ENCODE data around the gene HAX1.
"Not testable (repeated sequence)": the region's sequence is repeated elsewhere in the genome, so short reads cannot be mapped to it uniquely, and the experiment has no call there.

HAX1 gene

GRCh38 chr1:154272217-154272998 is at the start of gene HAX1:
Gene HAX1, plus strand, starts transcription at chr1:154272629. Its CDS starts 95 bp downstream, at chr1:154272724.
- peak; percentile 71 for TF ChIP-seq POLR2A (IDR thresholded peaks at IDR 0.05; ENCODE audit: low read depth, low read length)
- FAIRE-seq, result peak; percentile 89
- peak; percentile 79 for DNase-seq (ENCODE audit: insufficient read length, low spot score)

GRCh38 chr1:154222918-154223317 is 49.5 kb upstream of the HAX1 start:
- DNase-seq (ENCODE audit: insufficient read length, low spot score), result no peak
- TF ChIP-seq POLR2A (IDR thresholded peaks at IDR 0.05; ENCODE audit: low read depth, low read length), result no peak
- FAIRE-seq, result no peak

GRCh38 chr1:154223621-154224020 is 48.8 kb upstream of the HAX1 start:
- TF ChIP-seq POLR2A (IDR thresholded peaks at IDR 0.05; ENCODE audit: low read depth, low read length), result no peak
- DNase-seq (ENCODE audit: insufficient read length, low spot score) (no peak), FAIRE-seq (no peak)

- FAIRE-seq, result no peak
- no peak for TF ChIP-seq POLR2A (IDR thresholded peaks at IDR 0.05; ENCODE audit: low read depth, low read length)
- DNase-seq (ENCODE audit: insufficient read length, low spot score), result no peak
Observed at GRCh38 chr1:154225370-154225769, 47.1 kb upstream of the HAX1 start.

GRCh38 chr1:154231112-154231511 is 41.3 kb upstream of the HAX1 start:
- not testable (repeated sequence) for FAIRE-seq

GRCh38 chr1:154233127-154233526 is 39.3 kb upstream of the HAX1 start:
- not testable (repeated sequence) for FAIRE-seq; DNase-seq (ENCODE audit: insufficient read length, low spot score)

More at GRCh38 chr1:154231112-154231511, 41.3 kb upstream of the HAX1 start:
- not testable (repeated sequence) for DNase-seq (ENCODE audit: insufficient read length, low spot score)

GRCh38 chr1:154236855-154237254 is 35.6 kb upstream of the HAX1 start:
- DNase-seq (ENCODE audit: insufficient read length, low spot score) (no peak), FAIRE-seq (no peak)
- no peak for TF ChIP-seq POLR2A (IDR thresholded peaks at IDR 0.05; ENCODE audit: low read depth, low read length)

GRCh38 chr1:154237435-154237834 is 35.0 kb upstream of the HAX1 start:
- TF ChIP-seq POLR2A (IDR thresholded peaks at IDR 0.05; ENCODE audit: low read depth, low read length), result no peak

GRCh38 chr1:154237880-154238506 is 34.4 kb upstream of the HAX1 start:
- FAIRE-seq, result no peak
- TF ChIP-seq POLR2A (IDR thresholded peaks at IDR 0.05; ENCODE audit: low read depth, low read length), result no peak
- DNase-seq (ENCODE audit: insufficient read length, low spot score), result no peak

More at GRCh38 chr1:154237435-154237834, 35.0 kb upstream of the HAX1 start:
- no peak for DNase-seq (ENCODE audit: insufficient read length, low spot score)
- FAIRE-seq, result no peak

GRCh38 chr1:154239491-154239890 is 32.9 kb upstream of the HAX1 start:
- no peak for DNase-seq (ENCODE audit: insufficient read length, low spot score)
- no peak for FAIRE-seq
- TF ChIP-seq POLR2A (IDR thresholded peaks at IDR 0.05; ENCODE audit: low read depth, low read length), result no peak

GRCh38 chr1:154240294-154240833 is 32.1 kb upstream of the HAX1 start:
- FAIRE-seq (no peak), DNase-seq (ENCODE audit: insufficient read length, low spot score) (no peak)

GRCh38 chr1:154241703-154242351 is 30.6 kb upstream of the HAX1 start:
- FAIRE-seq (no peak), DNase-seq (ENCODE audit: insufficient read length, low spot score) (no peak)
- TF ChIP-seq POLR2A (IDR thresholded peaks at IDR 0.05; ENCODE audit: low read depth, low read length), result no peak

More at GRCh38 chr1:154240294-154240833, 32.1 kb upstream of the HAX1 start:
- no peak for TF ChIP-seq POLR2A (IDR thresholded peaks at IDR 0.05; ENCODE audit: low read depth, low read length)

- DNase-seq (ENCODE audit: insufficient read length, low spot score) (no peak), FAIRE-seq (no peak)
- no peak for TF ChIP-seq POLR2A (IDR thresholded peaks at IDR 0.05; ENCODE audit: low read depth, low read length)
Observed at GRCh38 chr1:154253671-154254070, 18.8 kb upstream of the HAX1 start.

GRCh38 chr1:154256686-154257085 is 15.7 kb upstream of the HAX1 start:
- no peak for TF ChIP-seq POLR2A (IDR thresholded peaks at IDR 0.05; ENCODE audit: low read depth, low read length)
- FAIRE-seq, result no peak
- DNase-seq (ENCODE audit: insufficient read length, low spot score), result no peak

Data from H54 (cell line).